Mesothelial cell of epicardium (in vitro differentiated cells): ENCODE measurements around the gene HPN. TPM values are rescaled to one million over a fixed set of nuclear protein-coding genes. Genes with fewer than 3 reads are reported as not detected.
"Not testable (repeated sequence)": the region's sequence is repeated elsewhere in the genome, so short reads cannot be mapped to it uniquely, and the experiment has no call there.

ENCODE experiments used
- DNase-seq, 2 experiments: peaks; one replicate each; pipeline ENCODE4 v3.0.0; 2021; ENCODE audit warnings: low spot score in 2 of 2; ENCODE audit not compliant: unreplicated experiment in 2 of 2
- H3K27ac Mint-ChIP-seq: 2 replicates; pipeline ENCODE4 v1.8.0; 2021; ENCODE audit warnings: mixed read lengths
- H3K27me3 Mint-ChIP-seq: 2 replicates; pipeline ENCODE4 v1.8.0; 2021; ENCODE audit warnings: low read depth, mixed read lengths
- H3K36me3 Mint-ChIP-seq: 2 replicates; pipeline ENCODE4 v1.8.0; 2021; ENCODE audit warnings: mixed read lengths
- H3K4me1 Mint-ChIP-seq: 2 replicates; pipeline ENCODE4 v1.8.0; 2021; ENCODE audit warnings: mixed read lengths
- H3K4me3 Mint-ChIP-seq: 2 replicates; pipeline ENCODE4 v1.8.0; 2021; ENCODE audit warnings: mild to moderate bottlenecking, moderate library complexity, mixed read lengths
- H3K9me3 Mint-ChIP-seq: 2 replicates; pipeline ENCODE4 v1.8.0; 2021; ENCODE audit warnings: mixed read lengths
- CTCF ChIP-seq: fragments of 200-600 bp; sonication (generic); IDR thresholded peaks from one replicate; pipeline ENCODE4 v1.5.0; 2021; ENCODE audit warnings: antibody characterized with exemption; ENCODE audit not compliant: unreplicated experiment
- total RNA-seq: library from RNA; stranded (reverse); gene quantifications from 3 replicates; pipeline ENCODE4 v1.2.1, GENCODE V29; 2021

Gene HPN
- 20.3 to 22.9 TPM (median 21.3 TPM) in 3 replicates for total RNA-seq

GRCh38 chr19:35041548-35042055 is at the start of gene HPN:
HPN (plus strand) TSS chr19:35041721; CDS start chr19:35042507, 786 bp downstream.
- TF ChIP-seq CTCF: no peak
- Mint-ChIP-seq H3K9me3 (no peaks in the 10 kb centered on the region), H3K36me3 (no peaks in the 10 kb centered on the region), H3K27ac (no peak within 1 kb of the TSS), H3K4me1 (peaks cover 27% of the 10 kb centered on the region), H3K27me3 (no peaks in the 10 kb centered on the region), H3K4me3 (peak within 1 kb of the TSS; percentile 53)
- no peak for DNase-seq

DNA sequence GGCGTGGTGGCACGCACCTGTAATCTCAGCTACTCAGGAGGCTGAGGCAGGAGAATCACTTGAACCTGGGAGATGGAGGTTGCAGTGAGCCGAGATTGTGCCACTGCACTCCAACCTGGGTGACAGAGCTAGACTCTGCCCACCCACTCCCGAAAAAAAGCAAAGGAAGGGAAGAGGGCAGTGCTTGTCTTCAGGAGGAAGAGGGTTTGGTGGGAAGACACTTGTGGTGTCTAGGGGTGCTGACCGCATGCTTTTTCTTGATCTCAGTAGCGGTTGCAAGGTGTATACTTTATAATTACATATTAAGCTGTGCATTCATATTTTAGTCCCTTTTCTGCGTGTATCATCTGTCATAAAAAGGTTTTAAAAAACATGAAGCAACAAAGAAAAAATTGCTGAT is 48.9 kb upstream of the HPN start:
- H3K9me3 Mint-ChIP-seq, H3K27ac Mint-ChIP-seq, H3K4me1 Mint-ChIP-seq, H3K4me3 Mint-ChIP-seq, DNase-seq, H3K27me3 Mint-ChIP-seq, H3K36me3 Mint-ChIP-seq: not testable (repeated sequence)

- peaks cover 14% of the 10 kb centered on the region for H3K4me1 Mint-ChIP-seq
- H3K4me3 Mint-ChIP-seq: no peak overlapping the region
- no peaks in the 10 kb centered on the region for H3K36me3 Mint-ChIP-seq
- H3K27me3 Mint-ChIP-seq: peaks cover 3% of the 10 kb centered on the region
- no peak for DNase-seq
- TF ChIP-seq CTCF: no peak
- H3K27ac Mint-ChIP-seq: no peak overlapping the region
- H3K9me3 Mint-ChIP-seq: no peaks in the 10 kb centered on the region
These were observed 47.3 kb upstream of the HPN start for GRCh38 chr19:34994286-34994642.

DNA sequence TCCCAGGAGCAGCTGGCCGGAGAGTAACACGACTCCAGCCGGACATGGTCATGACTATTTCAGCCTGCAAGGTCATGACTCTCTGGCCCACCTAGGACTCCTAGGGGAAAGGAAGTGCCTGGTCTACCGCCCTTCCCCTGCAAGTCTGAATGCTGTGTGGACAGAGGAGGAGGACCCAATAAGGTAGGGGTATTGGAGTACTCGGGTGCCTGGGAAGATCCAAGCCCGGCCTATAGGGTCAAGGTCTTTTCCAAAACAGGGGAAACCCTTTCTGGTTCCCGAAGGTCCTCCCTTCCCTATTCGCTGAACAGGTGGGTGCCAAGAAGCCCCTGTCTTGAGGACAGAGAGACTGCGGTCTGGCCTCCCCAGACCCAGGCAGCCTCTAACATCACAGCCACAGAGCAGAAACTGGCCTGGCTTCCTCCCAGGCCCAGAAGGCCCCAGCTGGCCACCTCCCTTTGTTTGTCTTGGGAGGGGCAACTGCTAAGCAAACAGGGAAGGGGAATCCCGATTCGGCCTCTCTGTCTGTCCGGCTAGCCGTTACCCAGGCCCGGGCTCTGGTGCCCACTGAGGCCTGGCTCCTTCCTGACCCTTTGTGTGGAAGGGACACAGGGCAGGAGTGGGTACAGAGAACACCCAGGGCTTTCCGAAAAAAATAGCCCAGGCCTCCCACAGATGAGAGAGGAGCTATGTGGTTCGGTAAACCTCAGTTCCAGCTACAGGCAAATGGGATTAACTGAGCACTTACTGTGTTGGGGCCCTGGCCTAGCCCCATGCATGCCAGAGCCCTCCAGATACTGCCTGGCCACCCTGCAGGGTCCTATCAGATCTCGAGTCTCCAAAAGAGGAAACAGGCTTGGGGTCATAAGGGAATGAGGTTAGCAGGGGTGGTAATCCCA is 46.6 kb upstream of the HPN start:
- H3K36me3 Mint-ChIP-seq: no peaks in the 10 kb centered on the region
- H3K4me3 Mint-ChIP-seq: no peak overlapping the region
- DNase-seq: no peak
- H3K4me1 Mint-ChIP-seq: peaks cover 16% of the 10 kb centered on the region
- no peak for TF ChIP-seq CTCF
- H3K27me3 Mint-ChIP-seq: peaks cover 2% of the 10 kb centered on the region
- no peaks in the 10 kb centered on the region for H3K9me3 Mint-ChIP-seq
- H3K27ac Mint-ChIP-seq: no peak overlapping the region

DNA sequence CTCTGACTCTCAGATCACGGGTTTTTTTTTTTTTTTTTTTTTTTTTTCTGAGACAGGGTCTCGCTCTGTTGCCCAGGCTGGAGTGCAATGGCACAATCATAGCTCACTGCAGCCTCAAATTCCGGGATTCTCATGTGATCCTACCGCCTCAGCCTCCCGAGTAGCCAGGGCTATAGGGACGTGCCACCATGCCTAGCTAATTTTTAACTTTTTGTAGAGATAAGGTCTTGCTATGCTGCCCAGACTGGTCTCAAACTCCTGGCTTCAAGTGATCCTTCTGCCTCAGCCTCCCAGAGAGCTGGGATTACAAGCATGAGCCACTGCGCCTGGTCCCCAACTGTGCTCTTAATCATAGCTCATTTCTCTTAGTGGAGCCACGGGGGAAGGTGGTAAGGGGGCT is 46.0 kb upstream of the HPN start:
- H3K9me3 Mint-ChIP-seq: no peaks in the 10 kb centered on the region
- H3K27ac Mint-ChIP-seq: no peak overlapping the region
- H3K27me3 Mint-ChIP-seq: no peaks in the 10 kb centered on the region
- no peak overlapping the region for H3K4me3 Mint-ChIP-seq
- no peaks in the 10 kb centered on the region for H3K36me3 Mint-ChIP-seq
- no peak for DNase-seq
- peaks cover 16% of the 10 kb centered on the region for H3K4me1 Mint-ChIP-seq
- TF ChIP-seq CTCF: no peak

GRCh38 chr19:34997071-34997617 is 44.4 kb upstream of the HPN start:
- Mint-ChIP-seq H3K27ac (peak overlapping the region; percentile 80), H3K9me3 (no peaks in the 10 kb centered on the region), H3K36me3 (no peaks in the 10 kb centered on the region), H3K4me1 (peaks cover 29% of the 10 kb centered on the region), H3K27me3 (no peaks in the 10 kb centered on the region), H3K4me3 (no peak overlapping the region)
- no peak for TF ChIP-seq CTCF
- no peak for DNase-seq

GRCh38 chr19:34998224-34998623 is 43.3 kb upstream of the HPN start:
- not testable (repeated sequence) for DNase-seq, H3K27ac Mint-ChIP-seq, H3K36me3 Mint-ChIP-seq, H3K27me3 Mint-ChIP-seq, H3K9me3 Mint-ChIP-seq, H3K4me3 Mint-ChIP-seq
- H3K4me1 Mint-ChIP-seq: peaks cover 38% of the 10 kb centered on the region
